Lung (tissue), 12 donors: ENCODE measurements around the gene RPS28. TPM values are rescaled to one million over a fixed set of nuclear protein-coding genes. Genes with fewer than 3 reads are reported as not detected.
"Not testable (repeated sequence)": the region's sequence is repeated elsewhere in the genome, so short reads cannot be mapped to it uniquely, and the experiment has no call there.

Experiments used
- ATAC-seq: fragments of 200-7000 bp; cut with Tn5 transposase; one replicate; pipeline ENCODE4 v1.9.1; 2020; ENCODE audit warnings: moderate number of reproducible peaks; ENCODE audit not compliant: insufficient read depth, low FRiP score
- DNase-seq, 3 donors: peaks; one replicate each; pipeline ENCODE4 v3.0.0-alpha.2; 2013 to 2017
- H3K27ac ChIP-seq, 2 donors: one replicate each; pipeline ENCODE4 v1.5.1; 2013; ENCODE audit warnings: mild to moderate bottlenecking in 2 of 2, moderate library complexity in 2 of 2, control low read depth in 1 of 2, inconsistent platforms in 1 of 2, low read depth in 1 of 2, low read length in 1 of 2
- H3K27me3 ChIP-seq, 3 donors: one replicate each; pipeline ENCODE4 v1.5.1; 2013; ENCODE audit warnings: low read length in 2 of 3; ENCODE audit not compliant: control insufficient read depth in 3 of 3, insufficient read depth in 3 of 3
- H3K36me3 ChIP-seq, 4 donors: one replicate each; pipeline ENCODE4 v1.5.1; 2013; ENCODE audit warnings: low read length in 4 of 4, mild to moderate bottlenecking in 1 of 4, moderate library complexity in 1 of 4; ENCODE audit not compliant: control insufficient read depth in 4 of 4, insufficient read depth in 4 of 4
- H3K4me1 ChIP-seq, 5 donors: one replicate each; pipeline ENCODE4 v1.5.1; 2013; ENCODE audit warnings: low read length in 5 of 5, mild to moderate bottlenecking in 2 of 5, moderate library complexity in 1 of 5; ENCODE audit not compliant: control insufficient read depth in 5 of 5, insufficient read depth in 5 of 5
- H3K4me3 ChIP-seq: one replicate; pipeline ENCODE4 v1.5.1; 2013; ENCODE audit warnings: mild to moderate bottlenecking, control low read depth, moderate library complexity
- H3K9ac ChIP-seq, 2 donors: one replicate each; pipeline ENCODE4 v1.5.1; 2013; ENCODE audit warnings: low read length in 2 of 2, control low read depth in 1 of 2; ENCODE audit not compliant: insufficient read depth in 1 of 2
- H3K9me3 ChIP-seq, 4 donors: one replicate each; pipeline ENCODE4 v1.5.1; 2013; ENCODE audit warnings: low read length in 3 of 4, mild to moderate bottlenecking in 1 of 4, moderate library complexity in 1 of 4; ENCODE audit not compliant: control insufficient read depth in 4 of 4, insufficient read depth in 3 of 4
- CTCF ChIP-seq: IDR thresholded peaks from 2 replicates; pipeline ENCODE4 v1.5.1; 2012; ENCODE audit warnings: mild to moderate bottlenecking; ENCODE audit errors: control extremely low read depth, extremely low read depth
- WGBS, 2 donors: extraction: QIAGEN DNeasy Blood & Tissue Kit; methylation state at CpG; one replicate each; pipeline ENCODE4 v1.1.7; 2013; 5-methylcytosine and 5-hydroxymethylcytosine counted together
- polyA plus RNA-seq, 2 donors: library from polyadenylated mRNA; stranded (reverse); fragments of 200-250 nt; gene quantifications; one replicate each; pipeline ENCODE4 v1.2.1, GENCODE V29; 2013
- total RNA-seq, 2 donors: library from RNA; depleted of rRNA in 1 of 2; stranded (reverse); fragments of >200 nt in 1 of 2; gene quantifications; one replicate each; pipeline ENCODE4 v1.2.1, GENCODE V29; 2014 to 2021
- donor health status: control.
- donor health status: control.
- donor health status: Bipolar disorder and iron deficiency.
- donor health status: healthy.
- donor health status: DM: yes; HTN: yes; CAD: no.

RPS28 gene
- total and polyA plus RNA-seq, 4 donors: 588 to 1,897 (median 1,296) TPM

DNA sequence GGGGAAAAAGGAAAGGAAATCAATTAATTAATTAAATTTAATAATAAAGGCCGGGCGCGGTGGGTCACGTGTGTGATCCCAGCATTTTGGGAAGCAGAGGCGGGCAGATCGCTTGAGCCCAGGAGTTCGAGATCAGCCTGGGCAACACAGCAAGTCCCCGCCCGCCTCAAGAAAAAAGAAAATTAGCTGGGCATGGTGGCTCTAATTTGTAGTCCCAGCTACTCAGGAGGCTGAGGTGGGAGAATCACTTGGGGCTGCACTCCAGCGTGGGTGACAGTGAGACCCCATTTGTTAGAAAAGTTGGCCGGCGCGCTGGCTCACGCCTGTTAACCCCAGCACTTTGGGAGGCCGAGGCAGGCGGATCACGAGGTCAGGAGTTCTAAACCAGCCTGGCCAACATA, 12.4 kb upstream of the RPS28 start:
- no peaks in the 10 kb centered on the region for H3K27me3 ChIP-seq
- DNase-seq (no peak), ATAC-seq (no peak)
- no peak overlapping the region for H3K27ac ChIP-seq
- peaks cover 0 to 19% (median 15%) of the 10 kb centered on the region in 4 donors for H3K36me3 ChIP-seq
- H3K9me3 ChIP-seq: no peaks in the 10 kb centered on the region
- peak overlapping the region in 1 of 2 donors; percentile 32 for H3K9ac ChIP-seq
- WGBS, 2 donors: 68 to 84% methylated on average over 17 of the region's 17 CpGs
- no peak for TF ChIP-seq CTCF
- no peak overlapping the region for H3K4me3 ChIP-seq
- peaks cover 0 to 19% (median 5%) of the 10 kb centered on the region in 5 donors for H3K4me1 ChIP-seq

GRCh38 chr19:8310342-8311055, 10.8 kb upstream of the RPS28 start:
- Histone ChIP-seq H3K27ac (peak overlapping the region in 1 of 2 donors; percentile 34), H3K9ac (no peak overlapping the region), H3K36me3 (peaks cover 5 to 33% (median 20%) of the 10 kb centered on the region in 4 donors), H3K4me1 (peaks cover 0 to 21% (median 5%) of the 10 kb centered on the region in 5 donors), H3K27me3 (no peaks in the 10 kb centered on the region), H3K4me3 (no peak overlapping the region), H3K9me3 (no peaks in the 10 kb centered on the region)
- ATAC-seq: no peak
- no peak for DNase-seq
- 93 to 97% methylated on average over 17 of the region's 17 CpGs for WGBS, 2 donors
- TF ChIP-seq CTCF: no peak

DNA sequence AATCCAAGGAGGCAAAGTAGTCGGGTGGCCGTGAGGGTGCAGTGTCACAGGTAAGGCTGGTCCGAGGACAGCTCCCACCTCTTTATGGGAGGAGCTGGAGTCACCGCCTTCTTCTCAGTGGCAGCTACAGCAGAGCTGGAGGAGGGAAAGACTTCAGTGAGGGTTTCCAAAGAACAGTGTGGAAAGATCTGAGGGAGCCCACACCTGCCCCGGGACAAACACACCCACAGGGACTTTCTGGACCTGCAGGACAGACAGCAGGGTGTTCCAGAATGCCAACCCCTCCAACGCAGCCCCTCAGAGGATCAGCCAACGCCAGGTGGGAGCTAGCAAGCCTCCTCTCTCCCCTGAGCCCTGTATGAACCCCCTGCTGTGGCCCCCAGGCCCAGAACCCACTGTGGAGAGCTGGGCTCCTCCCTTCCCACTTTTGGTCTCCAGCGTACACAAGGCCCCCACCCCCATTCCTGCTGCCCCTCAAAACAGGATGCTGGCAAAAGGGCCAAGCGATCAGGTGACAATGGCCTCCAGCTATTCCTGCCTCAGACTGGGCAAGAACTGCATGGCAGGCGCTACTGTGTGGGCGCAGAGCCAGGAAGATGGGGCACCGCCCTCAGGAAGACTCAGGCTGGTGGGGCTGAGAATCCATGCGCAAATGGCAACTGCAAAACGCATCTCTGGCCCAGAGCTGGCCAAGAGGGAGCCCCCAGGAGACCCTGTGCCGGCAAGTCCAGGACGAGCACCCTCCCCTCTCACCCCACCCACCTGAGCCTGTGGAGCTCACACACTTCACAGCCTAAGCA, 9.6 kb upstream of the RPS28 start:
- peak in 1 of 3 donors; percentile 37 for DNase-seq
- no peaks in the 10 kb centered on the region for H3K9me3 ChIP-seq
- no peak overlapping the region for H3K4me3 ChIP-seq
- no peaks in the 10 kb centered on the region for H3K27me3 ChIP-seq
- peaks cover 0 to 19% (median 5%) of the 10 kb centered on the region in 5 donors for H3K4me1 ChIP-seq
- no peak for TF ChIP-seq CTCF
- peaks cover 7 to 38% (median 24%) of the 10 kb centered on the region in 4 donors for H3K36me3 ChIP-seq
- 65 to 77% methylated on average over 16 of the region's 16 CpGs for WGBS, 2 donors
- peak overlapping the region in 1 of 2 donors; percentile 64 for H3K27ac ChIP-seq
- no peak overlapping the region for H3K9ac ChIP-seq
- ATAC-seq: no peak

- not testable (repeated sequence) for DNase-seq, ATAC-seq, H3K4me3 ChIP-seq, H3K4me1 ChIP-seq, H3K27me3 ChIP-seq, H3K9me3 ChIP-seq, H3K9ac ChIP-seq
- WGBS, 2 donors: 71 to 79% methylated on average over 11 of the region's 11 CpGs
- peak overlapping the region in 1 of 2 donors; percentile 74 for H3K27ac ChIP-seq
- H3K36me3 ChIP-seq: peaks cover 7 to 34% (median 21%) of the 10 kb centered on the region in 4 donors
Observed at GRCh38 chr19:8314981-8315640, 6.2 kb upstream of the RPS28 start.
